Astrocyte of the cerebellum (primary cell): ENCODE measurements around the gene ZNF25.
"Not testable (repeated sequence)": the region's sequence is repeated elsewhere in the genome, so short reads cannot be mapped to it uniquely, and the experiment has no call there.

Source experiments
- DNase-seq: peaks from one replicate; pipeline ENCODE4 v3.0.0-alpha.2; 2011; ENCODE audit warnings: low read depth
- H3K4me3 ChIP-seq: 2 replicates; pipeline ENCODE4 v1.5.1; 2011; ENCODE audit warnings: mild to moderate bottlenecking, low read depth, low read length, moderate library complexity
- in situ Hi-C: cut with HindIII; loops from 2 replicates; pipeline ENCODE4 v1.10.0; 2017; ENCODE audit warnings: low sequenced_read_pairs
- TF ChIP-seq, protein P1 (sequence below): IDR thresholded peaks from 2 replicates; pipeline ENCODE4 v1.5.1; 2012; ENCODE audit warnings: low read length, low read depth, moderate library complexity, mild to moderate bottlenecking; ENCODE audit errors: missing control alignments

The ZNF25 gene

DNA sequence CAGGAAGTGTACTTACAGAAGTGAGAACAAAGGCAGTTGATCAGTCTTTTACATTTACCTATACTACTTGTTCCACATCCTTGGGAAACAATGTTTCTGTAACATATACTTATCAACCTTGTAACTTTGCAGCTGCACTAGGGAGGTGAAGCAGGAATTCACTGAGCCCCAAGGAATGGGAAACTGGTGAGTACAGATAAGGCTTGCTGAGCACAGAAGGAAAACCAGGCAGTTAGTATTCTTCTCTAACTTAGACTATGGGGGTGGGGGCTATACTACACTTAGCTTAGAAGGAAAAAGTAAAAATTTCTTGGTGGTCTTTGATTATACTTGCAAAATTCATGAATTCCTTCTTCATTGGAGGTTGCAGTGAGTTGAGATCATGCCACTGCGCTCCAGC is 27.1 kb upstream of the ZNF25 start:
- in situ Hi-C loops: no loop called here
- no peak for DNase-seq
- H3K4me3 ChIP-seq: no peak overlapping the region
- TF ChIP-seq, protein P1, sequence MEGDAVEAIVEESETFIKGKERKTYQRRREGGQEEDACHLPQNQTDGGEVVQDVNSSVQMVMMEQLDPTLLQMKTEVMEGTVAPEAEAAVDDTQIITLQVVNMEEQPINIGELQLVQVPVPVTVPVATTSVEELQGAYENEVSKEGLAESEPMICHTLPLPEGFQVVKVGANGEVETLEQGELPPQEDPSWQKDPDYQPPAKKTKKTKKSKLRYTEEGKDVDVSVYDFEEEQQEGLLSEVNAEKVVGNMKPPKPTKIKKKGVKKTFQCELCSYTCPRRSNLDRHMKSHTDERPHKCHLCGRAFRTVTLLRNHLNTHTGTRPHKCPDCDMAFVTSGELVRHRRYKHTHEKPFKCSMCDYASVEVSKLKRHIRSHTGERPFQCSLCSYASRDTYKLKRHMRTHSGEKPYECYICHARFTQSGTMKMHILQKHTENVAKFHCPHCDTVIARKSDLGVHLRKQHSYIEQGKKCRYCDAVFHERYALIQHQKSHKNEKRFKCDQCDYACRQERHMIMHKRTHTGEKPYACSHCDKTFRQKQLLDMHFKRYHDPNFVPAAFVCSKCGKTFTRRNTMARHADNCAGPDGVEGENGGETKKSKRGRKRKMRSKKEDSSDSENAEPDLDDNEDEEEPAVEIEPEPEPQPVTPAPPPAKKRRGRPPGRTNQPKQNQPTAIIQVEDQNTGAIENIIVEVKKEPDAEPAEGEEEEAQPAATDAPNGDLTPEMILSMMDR: no peak

DNA sequence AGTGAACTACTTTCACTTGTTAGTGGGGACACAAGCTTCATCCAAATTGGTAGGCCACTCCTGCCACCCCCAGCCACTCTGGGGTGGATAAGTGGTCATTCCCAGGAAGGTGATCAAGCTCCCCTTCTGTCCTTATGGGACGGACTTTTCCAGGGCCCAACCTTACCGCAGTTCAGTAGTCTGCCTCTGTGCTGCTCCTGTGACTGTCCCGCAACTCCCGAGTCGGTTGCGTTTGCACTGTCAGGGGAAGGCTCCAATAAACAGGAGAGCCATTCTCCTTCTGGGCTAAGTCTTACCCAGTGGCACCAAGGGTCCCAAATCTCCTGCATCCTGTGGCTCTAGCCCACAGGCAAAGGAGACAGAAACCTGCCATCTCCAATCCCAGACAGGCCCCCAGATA is 26.6 kb upstream of the ZNF25 start:
- in situ Hi-C loops: no loop called here
- no peak for DNase-seq
- TF ChIP-seq, protein P1: no peak
- no peak overlapping the region for H3K4me3 ChIP-seq

DNA sequence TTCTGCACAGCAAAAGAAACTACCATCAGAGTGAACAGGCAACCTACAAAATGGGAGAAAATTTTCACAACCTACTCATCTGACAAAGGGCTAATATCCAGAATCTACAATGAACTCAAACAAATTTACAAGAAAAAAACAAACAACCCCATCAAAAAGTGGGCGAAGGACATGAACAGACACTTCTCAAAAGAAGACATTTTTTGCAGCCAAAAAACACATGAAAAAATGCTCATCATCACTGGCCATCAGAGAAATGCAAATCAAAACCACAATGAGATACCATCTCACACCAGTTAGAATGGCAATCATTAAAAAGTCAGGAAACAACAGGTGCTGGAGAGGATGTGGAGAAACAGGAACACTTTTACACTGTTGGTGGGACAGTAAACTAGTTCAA is 24.0 kb upstream of the ZNF25 start:
- in situ Hi-C loops, DNase-seq, H3K4me3 ChIP-seq: not testable (repeated sequence)

DNA sequence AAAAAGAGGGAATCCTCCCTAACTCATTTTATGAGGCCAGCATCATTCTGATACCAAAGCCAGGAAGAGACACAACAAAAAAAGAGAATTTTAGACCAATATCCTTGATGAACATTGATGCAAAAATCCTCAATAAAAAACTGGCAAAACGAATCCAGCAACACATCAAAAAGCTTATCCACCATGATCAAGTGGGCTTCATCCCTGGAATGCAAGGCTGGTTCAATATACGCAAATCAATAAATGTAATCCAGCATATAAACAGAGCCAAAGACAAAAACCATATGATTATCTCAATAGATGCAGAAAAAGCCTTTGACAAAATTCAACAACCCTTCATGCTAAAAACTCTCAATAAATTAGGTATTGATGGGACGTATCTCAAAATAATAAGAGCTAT is 22.5 kb upstream of the ZNF25 start:
- DNase-seq, H3K4me3 ChIP-seq, in situ Hi-C loops: not testable (repeated sequence)

GRCh38 chr10:37992083-37992482 is 15.6 kb upstream of the ZNF25 start:
- in situ Hi-C loops: no loop called here
- H3K4me3 ChIP-seq: no peak overlapping the region
- TF ChIP-seq, protein P1: no peak

DNA sequence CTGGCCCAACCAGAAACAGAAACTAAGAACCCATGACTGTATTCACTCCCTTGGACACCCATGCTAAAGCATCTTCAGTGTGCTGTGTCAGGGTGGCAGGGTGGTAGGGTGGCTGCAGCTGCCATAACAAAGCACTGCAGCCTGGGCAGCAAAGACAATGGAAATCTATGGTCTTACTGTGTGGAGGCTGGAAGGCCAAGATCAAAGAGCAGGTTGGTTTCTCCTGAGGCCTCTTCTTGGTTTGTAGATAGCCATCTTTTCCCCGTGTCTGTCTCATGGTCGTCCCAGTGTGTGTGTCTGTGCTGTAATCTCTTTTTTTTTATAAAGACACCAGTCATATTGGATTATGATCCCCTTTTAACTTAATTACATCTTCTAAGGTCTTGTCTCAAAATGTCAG is 15.2 kb upstream of the ZNF25 start:
- in situ Hi-C loops: no loop called here
- DNase-seq: no peak
- no peak overlapping the region for H3K4me3 ChIP-seq
- TF ChIP-seq, protein P1: no peak

More at GRCh38 chr10:37992083-37992482, 15.6 kb upstream of the ZNF25 start:
- no peak for DNase-seq

DNA sequence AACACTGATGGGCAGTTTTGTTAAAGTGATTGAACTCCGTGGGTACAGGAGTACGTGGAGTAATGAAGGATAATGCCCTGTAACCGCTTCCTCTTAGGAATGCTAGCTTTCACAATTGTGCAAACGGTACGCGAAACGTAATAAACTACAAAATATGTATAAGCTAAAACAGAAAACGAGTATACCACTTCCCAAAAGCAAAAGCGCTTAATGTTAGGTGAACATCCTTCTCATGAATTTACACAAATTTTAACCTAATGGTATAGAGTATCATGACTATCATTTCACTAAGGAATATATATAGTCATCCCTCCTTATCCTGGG is 395 bp upstream of the ZNF25 start:
- in situ Hi-C loops: no loop called here
- no peak for DNase-seq
- TF ChIP-seq, protein P1: no peak
- H3K4me3 ChIP-seq: peak overlapping the region; percentile 95

DNA sequence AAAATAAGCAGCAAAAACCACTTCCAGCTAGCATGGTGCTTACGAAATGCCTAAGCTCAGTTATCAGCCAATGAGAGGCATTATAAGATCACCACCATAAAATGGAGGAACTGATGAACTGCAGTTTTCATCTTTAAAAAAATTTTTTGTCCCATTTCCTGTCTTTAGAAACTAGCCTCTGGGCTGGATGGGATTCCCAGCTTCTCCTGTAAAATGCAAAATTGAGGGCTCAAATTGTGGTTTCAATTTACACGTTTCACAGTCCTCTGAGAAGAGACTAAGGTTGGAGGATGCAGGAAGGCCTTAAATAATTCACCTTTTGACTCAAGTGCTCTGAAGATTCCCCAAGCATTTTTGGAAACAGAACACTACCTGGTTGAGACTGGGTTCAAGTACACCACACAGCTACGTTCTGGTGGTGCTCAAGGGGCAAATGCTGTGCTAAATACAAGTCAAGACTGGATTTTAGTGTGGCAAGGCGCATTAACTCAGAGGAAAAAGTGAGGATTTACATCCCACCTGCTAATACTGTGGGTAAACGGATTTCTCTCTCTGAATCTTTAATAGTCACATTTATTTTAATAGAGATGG is 951 bp downstream of the ZNF25 start:
- H3K4me3 ChIP-seq: peak overlapping the region; percentile 95
- TF ChIP-seq, protein P1: no peak
- in situ Hi-C loops: no loop called here
- DNase-seq: no peak
